Lower leg skin (tissue), 3 donors: ENCODE measurements around the gene MAFB.

Experiments used
- CTCF ChIP-seq, 3 donors: fragments of 450-650 bp; IDR thresholded peaks; one replicate each; pipeline ENCODE4 v1.5.1; 2016; ENCODE audit warnings: antibody characterized with exemption in 3 of 3, mild to moderate bottlenecking in 3 of 3, moderate library complexity in 2 of 3
- POLR2A ChIP-seq, 2 donors: fragments of 450-650 bp; IDR thresholded peaks; one replicate each; pipeline ENCODE4 v1.6.1; 2016 to 2017; ENCODE audit warnings: antibody characterized with exemption in 2 of 2, mild to moderate bottlenecking in 1 of 2, moderate library complexity in 1 of 2

GRCh38 chr20:40651151-40651550 lies 37.9 kb downstream of the MAFB start:
- TF ChIP-seq POLR2A (IDR thresholded peaks at IDR 0.05) (no peak), CTCF (IDR thresholded peaks at IDR 0.05) (no peak)
